ENCODE data around the gene ABTB2.

ABTB2 gene

DNA sequence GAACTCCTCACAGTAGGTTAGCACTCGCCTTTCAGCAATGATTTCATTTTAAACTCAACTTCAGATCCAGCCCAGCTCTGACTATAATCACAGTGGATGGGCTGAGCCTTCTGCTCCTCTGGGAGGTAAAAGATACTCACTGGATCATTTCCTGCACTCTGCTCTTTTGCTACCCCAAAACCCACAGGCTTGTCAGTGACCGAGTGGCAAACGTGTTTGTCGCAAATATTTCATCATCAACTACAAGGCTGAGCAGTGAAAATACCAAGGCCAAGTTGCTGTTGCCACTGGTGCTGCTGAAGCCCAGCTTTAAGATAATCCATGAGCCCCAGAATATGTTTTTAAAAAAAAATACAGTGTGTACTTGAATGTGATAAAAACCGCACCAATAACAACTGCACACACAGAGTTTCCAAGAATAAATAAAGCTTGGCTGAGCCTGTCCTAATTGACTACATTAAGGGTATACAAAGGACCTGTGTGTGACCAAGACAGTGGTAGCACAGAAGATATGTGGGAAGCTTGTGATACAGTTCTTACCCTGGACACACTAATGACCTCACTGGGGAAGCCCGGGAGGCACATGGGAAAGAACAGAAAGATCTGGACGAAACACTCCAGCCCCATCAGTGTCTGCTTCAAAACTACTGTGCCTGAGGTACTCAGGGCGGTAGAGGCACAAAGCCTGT, 41.3 kb downstream of the ABTB2 start:
- no peak overlapping the region for H3K27ac ChIP-seq (replicated peaks)
- TF ChIP-seq GABPA (IDR thresholded peaks at IDR 0.05; ENCODE audit: low read depth) (no peak), POLR2AphosphoS5 (IDR thresholded peaks at IDR 0.05; ENCODE audit: low read depth) (no peak), SPI1 (IDR thresholded peaks at IDR 0.05; ENCODE audit: borderline replicate concordance, low read depth) (no peak)
- TF ChIP-seq, protein P1, sequence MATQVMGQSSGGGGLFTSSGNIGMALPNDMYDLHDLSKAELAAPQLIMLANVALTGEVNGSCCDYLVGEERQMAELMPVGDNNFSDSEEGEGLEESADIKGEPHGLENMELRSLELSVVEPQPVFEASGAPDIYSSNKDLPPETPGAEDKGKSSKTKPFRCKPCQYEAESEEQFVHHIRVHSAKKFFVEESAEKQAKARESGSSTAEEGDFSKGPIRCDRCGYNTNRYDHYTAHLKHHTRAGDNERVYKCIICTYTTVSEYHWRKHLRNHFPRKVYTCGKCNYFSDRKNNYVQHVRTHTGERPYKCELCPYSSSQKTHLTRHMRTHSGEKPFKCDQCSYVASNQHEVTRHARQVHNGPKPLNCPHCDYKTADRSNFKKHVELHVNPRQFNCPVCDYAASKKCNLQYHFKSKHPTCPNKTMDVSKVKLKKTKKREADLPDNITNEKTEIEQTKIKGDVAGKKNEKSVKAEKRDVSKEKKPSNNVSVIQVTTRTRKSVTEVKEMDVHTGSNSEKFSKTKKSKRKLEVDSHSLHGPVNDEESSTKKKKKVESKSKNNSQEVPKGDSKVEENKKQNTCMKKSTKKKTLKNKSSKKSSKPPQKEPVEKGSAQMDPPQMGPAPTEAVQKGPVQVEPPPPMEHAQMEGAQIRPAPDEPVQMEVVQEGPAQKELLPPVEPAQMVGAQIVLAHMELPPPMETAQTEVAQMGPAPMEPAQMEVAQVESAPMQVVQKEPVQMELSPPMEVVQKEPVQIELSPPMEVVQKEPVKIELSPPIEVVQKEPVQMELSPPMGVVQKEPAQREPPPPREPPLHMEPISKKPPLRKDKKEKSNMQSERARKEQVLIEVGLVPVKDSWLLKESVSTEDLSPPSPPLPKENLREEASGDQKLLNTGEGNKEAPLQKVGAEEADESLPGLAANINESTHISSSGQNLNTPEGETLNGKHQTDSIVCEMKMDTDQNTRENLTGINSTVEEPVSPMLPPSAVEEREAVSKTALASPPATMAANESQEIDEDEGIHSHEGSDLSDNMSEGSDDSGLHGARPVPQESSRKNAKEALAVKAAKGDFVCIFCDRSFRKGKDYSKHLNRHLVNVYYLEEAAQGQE (IDR thresholded peaks at IDR 0.05; ENCODE audit: insufficient replicate concordance, low read depth): no peak
- TF ChIP-seq, protein P2, sequence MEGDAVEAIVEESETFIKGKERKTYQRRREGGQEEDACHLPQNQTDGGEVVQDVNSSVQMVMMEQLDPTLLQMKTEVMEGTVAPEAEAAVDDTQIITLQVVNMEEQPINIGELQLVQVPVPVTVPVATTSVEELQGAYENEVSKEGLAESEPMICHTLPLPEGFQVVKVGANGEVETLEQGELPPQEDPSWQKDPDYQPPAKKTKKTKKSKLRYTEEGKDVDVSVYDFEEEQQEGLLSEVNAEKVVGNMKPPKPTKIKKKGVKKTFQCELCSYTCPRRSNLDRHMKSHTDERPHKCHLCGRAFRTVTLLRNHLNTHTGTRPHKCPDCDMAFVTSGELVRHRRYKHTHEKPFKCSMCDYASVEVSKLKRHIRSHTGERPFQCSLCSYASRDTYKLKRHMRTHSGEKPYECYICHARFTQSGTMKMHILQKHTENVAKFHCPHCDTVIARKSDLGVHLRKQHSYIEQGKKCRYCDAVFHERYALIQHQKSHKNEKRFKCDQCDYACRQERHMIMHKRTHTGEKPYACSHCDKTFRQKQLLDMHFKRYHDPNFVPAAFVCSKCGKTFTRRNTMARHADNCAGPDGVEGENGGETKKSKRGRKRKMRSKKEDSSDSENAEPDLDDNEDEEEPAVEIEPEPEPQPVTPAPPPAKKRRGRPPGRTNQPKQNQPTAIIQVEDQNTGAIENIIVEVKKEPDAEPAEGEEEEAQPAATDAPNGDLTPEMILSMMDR (IDR thresholded peaks at IDR 0.05; ENCODE audit: insufficient read depth, low read length): no peak
- no peak for DNase-seq (ENCODE audit: low read depth in 1 of 2, low spot score in 1 of 2)
- no peaks in the 10 kb centered on the region for H3K27me3 ChIP-seq (ENCODE audit: insufficient read depth, poor library complexity, severe bottlenecking)
- H3K4me3 ChIP-seq (replicated peaks; ENCODE audit: insufficient read depth, low read length): no peak overlapping the region

DNA sequence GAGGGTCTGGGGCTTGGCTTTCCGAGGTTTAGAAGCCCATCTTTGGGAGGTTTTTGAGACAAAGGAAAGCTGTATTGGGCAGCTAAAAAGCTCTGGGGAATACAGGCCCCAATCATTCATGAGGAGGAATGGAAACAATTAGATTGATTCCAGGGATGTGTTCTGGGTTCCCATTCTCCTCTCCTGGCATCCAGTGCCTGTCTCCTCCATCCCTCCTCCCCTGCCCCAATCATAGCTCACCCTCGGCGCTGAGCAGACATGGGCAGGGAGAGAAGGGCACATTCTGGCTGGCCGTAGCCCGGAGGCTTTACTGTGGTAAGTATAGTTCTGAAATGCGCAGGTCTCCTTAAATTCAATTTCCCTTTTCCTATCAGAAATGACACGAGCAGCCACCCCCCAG, 42.4 kb downstream of the ABTB2 start:
- Histone ChIP-seq H3K27me3 (ENCODE audit: insufficient read depth, poor library complexity, severe bottlenecking) (no peaks in the 10 kb centered on the region), H3K4me3 (replicated peaks; ENCODE audit: insufficient read depth, low read length) (no peak overlapping the region), H3K27ac (replicated peaks) (no peak overlapping the region)
- TF ChIP-seq, protein P1 (IDR thresholded peaks at IDR 0.05; ENCODE audit: insufficient replicate concordance, low read depth): no peak
- TF ChIP-seq POLR2AphosphoS5 (IDR thresholded peaks at IDR 0.05; ENCODE audit: low read depth): no peak
- TF ChIP-seq, protein P2 (IDR thresholded peaks at IDR 0.05; ENCODE audit: insufficient read depth, low read length): no peak
- TF ChIP-seq GABPA (IDR thresholded peaks at IDR 0.05; ENCODE audit: low read depth): no peak
- TF ChIP-seq SPI1 (IDR thresholded peaks at IDR 0.05; ENCODE audit: borderline replicate concordance, low read depth): no peak
- no peak for DNase-seq (ENCODE audit: low read depth in 1 of 2, low spot score in 1 of 2)

DNA sequence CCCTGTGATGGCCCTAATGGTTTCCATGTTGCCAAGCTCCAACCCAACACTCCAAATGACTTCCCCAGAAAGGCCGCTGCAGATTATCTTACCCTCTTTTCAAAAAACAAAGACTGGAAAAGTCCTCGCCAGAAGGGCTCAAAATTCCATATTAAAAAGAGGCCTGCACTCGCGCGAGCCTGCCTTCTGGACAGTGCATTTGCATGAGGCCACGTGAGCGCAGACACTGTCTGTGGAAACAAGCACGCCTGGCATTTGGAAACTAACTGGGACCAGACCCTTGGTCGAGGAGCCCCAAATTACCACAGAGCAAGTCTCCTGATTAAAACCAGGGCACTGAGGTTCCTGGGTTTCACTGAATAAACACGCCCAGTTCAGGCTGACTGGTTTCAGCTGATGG, 42.9 kb downstream of the ABTB2 start:
- Histone ChIP-seq H3K4me3 (replicated peaks; ENCODE audit: insufficient read depth, low read length) (no peak overlapping the region), H3K27ac (replicated peaks) (no peak overlapping the region), H3K27me3 (ENCODE audit: insufficient read depth, poor library complexity, severe bottlenecking) (no peaks in the 10 kb centered on the region)
- DNase-seq (ENCODE audit: low read depth in 1 of 2, low spot score in 1 of 2): no peak
- TF ChIP-seq, protein P2 (IDR thresholded peaks at IDR 0.05; ENCODE audit: insufficient read depth, low read length): no peak
- TF ChIP-seq GABPA (IDR thresholded peaks at IDR 0.05; ENCODE audit: low read depth) (no peak), POLR2AphosphoS5 (IDR thresholded peaks at IDR 0.05; ENCODE audit: low read depth) (no peak), SPI1 (IDR thresholded peaks at IDR 0.05; ENCODE audit: borderline replicate concordance, low read depth) (no peak)
- TF ChIP-seq, protein P1 (IDR thresholded peaks at IDR 0.05; ENCODE audit: insufficient replicate concordance, low read depth): no peak
